ENCODE results near the gene PIGO.

Gene PIGO

GRCh38 chr9:35107297-35108290 is 11.2 kb upstream of the PIGO start:
- no peak overlapping the region for H3K4me3 ChIP-seq (ENCODE audit: control insufficient read depth, low read depth, low read length)
- no peak for DNase-seq (ENCODE audit: low read depth)
- TF ChIP-seq CTCF (IDR thresholded peaks at IDR 0.05; ENCODE audit: control insufficient read depth, insufficient read depth, low read depth, low read length, missing control alignments): no peak

GRCh38 chr9:35106343-35106730 is 9.9 kb upstream of the PIGO start:
- no peak for TF ChIP-seq CTCF (IDR thresholded peaks at IDR 0.05; ENCODE audit: control insufficient read depth, insufficient read depth, low read depth, low read length, missing control alignments)
- no peak for DNase-seq (ENCODE audit: low read depth)
- H3K4me3 ChIP-seq (ENCODE audit: control insufficient read depth, low read depth, low read length): no peak overlapping the region

GRCh38 chr9:35105571-35106342 is 9.4 kb upstream of the PIGO start:
- no peak for DNase-seq (ENCODE audit: low read depth)
- H3K4me3 ChIP-seq (ENCODE audit: control insufficient read depth, low read depth, low read length): no peak overlapping the region
- no peak for TF ChIP-seq CTCF (IDR thresholded peaks at IDR 0.05; ENCODE audit: control insufficient read depth, insufficient read depth, low read depth, low read length, missing control alignments)

- TF ChIP-seq CTCF (IDR thresholded peaks at IDR 0.05; ENCODE audit: control insufficient read depth, insufficient read depth, low read depth, low read length, missing control alignments): no peak
- DNase-seq (ENCODE audit: low read depth): no peak
- H3K4me3 ChIP-seq (ENCODE audit: control insufficient read depth, low read depth, low read length): no peak overlapping the region
Observed at GRCh38 chr9:35105126-35105525, 8.7 kb upstream of the PIGO start.

GRCh38 chr9:35104586-35104985 is 8.2 kb upstream of the PIGO start:
- TF ChIP-seq CTCF (IDR thresholded peaks at IDR 0.05; ENCODE audit: control insufficient read depth, insufficient read depth, low read depth, low read length, missing control alignments): no peak
- H3K4me3 ChIP-seq (ENCODE audit: control insufficient read depth, low read depth, low read length): no peak overlapping the region
- DNase-seq (ENCODE audit: low read depth): no peak

GRCh38 chr9:35103660-35104191 is 7.3 kb upstream of the PIGO start:
- DNase-seq (ENCODE audit: low read depth): no peak
- H3K4me3 ChIP-seq (ENCODE audit: control insufficient read depth, low read depth, low read length): peak overlapping the region; percentile 52
- no peak for TF ChIP-seq CTCF (IDR thresholded peaks at IDR 0.05; ENCODE audit: control insufficient read depth, insufficient read depth, low read depth, low read length, missing control alignments)
